HCT116 (cell line): Measurements from ENCODE around the gene METTL25. TPM values are rescaled to one million over a fixed set of nuclear protein-coding genes. Genes with fewer than 3 reads are reported as not detected.

Experiments
- ATAC-seq: fragments of 200-7000 bp; cut with Tn5 transposase; 2 replicates; pipeline ENCODE4 v1.9.1; 2020; ENCODE audit warnings: mild to moderate bottlenecking, moderate library complexity
- BruUV-seq: library from RNA; stranded (reverse); fragments of 400-500 nt; replicated peaks from 2 replicates; lab custom pipeline; 2021; lab: Mats Ljungman, UMichigan
- CTCF ChIA-PET: fragments of 300-600 bp; sonication (Branson Sonifier 250); formaldehyde crosslinking; loops from one replicate; lab custom pipeline; 2021; ENCODE audit warnings: antibody characterized with exemption; lab: Charles Lee
- POLR2A ChIA-PET: fragments of 300-600, 350-600 bp; sonication (Branson Sonifier 250); formaldehyde crosslinking; loops from one replicate; lab custom pipeline; 2021; ENCODE audit warnings: antibody characterized with exemption; lab: Charles Lee
- RAD21 ChIA-PET, 2 experiments: fragments of 300-600 bp; sonication (Branson Sonifier 250); formaldehyde crosslinking; loops; one replicate each; lab custom pipeline; 2023; ENCODE audit warnings: low total read pairs in 2 of 2; ENCODE audit not compliant: uncharacterized antibody in 2 of 2, unreplicated experiment in 2 of 2, low non-redundant PET in 1 of 2; lab: Charles Lee
- DNase-seq: peaks from one replicate; pipeline ENCODE4 v3.0.0-alpha.2; 2010; ENCODE audit warnings: low read depth, low spot score
- H2AFZ ChIP-seq: fragments of 200-600 bp; shearing (Covaris generic), sonication (generic); 2 replicates; pipeline ENCODE4 v1.6.1; 2017; ENCODE audit warnings: low read depth, mixed run types, mixed read lengths, antibody characterized with exemption, low read length; ENCODE audit not compliant: poor library complexity, severe bottlenecking
- H3K27ac ChIP-seq: 2 replicates; pipeline ENCODE4 v1.5.1; 2012; ENCODE audit warnings: low read depth, low read length
- H3K27me3 ChIP-seq: fragments of 200-600 bp; sonication (generic); 2 replicates; pipeline ENCODE4 v1.6.1; 2016; ENCODE audit warnings: mixed run types, low read length, mixed read lengths; ENCODE audit not compliant: insufficient read depth
- H3K36me3 ChIP-seq, 2 experiments: fragments of 200-500 bp in 1 of 2; fragments of 200-600 bp in 1 of 2; sonication (Bioruptor generic) in 1 of 2; sonication (generic) in 1 of 2; 2 replicates each; pipeline versions ENCODE4 v1.5.1 to v1.6.1; 2014 to 2016; ENCODE audit warnings: low read length in 2 of 2, inconsistent platforms in 1 of 2, mixed read lengths in 1 of 2, mixed run types in 1 of 2; ENCODE audit not compliant: insufficient read depth in 2 of 2, control insufficient read depth in 1 of 2
- H3K4me1 ChIP-seq, 2 experiments: fragments of 200-600 bp in 1 of 2; sonication (generic) in 1 of 2; 2 replicates each; pipeline versions ENCODE4 v1.5.1 to v1.6.1; 2012 to 2017; ENCODE audit warnings: low read length in 2 of 2, inconsistent platforms in 1 of 2, mild to moderate bottlenecking in 1 of 2, mixed read lengths in 1 of 2, mixed run types in 1 of 2, moderate library complexity in 1 of 2; ENCODE audit not compliant: insufficient read depth in 2 of 2, control insufficient read depth in 1 of 2
- H3K4me2 ChIP-seq: fragments of 200-600 bp; sonication (generic); 2 replicates; pipeline ENCODE4 v1.6.1; 2017; ENCODE audit warnings: mixed run types, low read length, mixed read lengths
- H3K4me3 ChIP-seq, 2 experiments: fragments of 200-600 bp in 1 of 2; sonication (generic) in 1 of 2; replicated peaks in 1 of 2; 2 replicates each; pipeline ENCODE4 v1.5.1; 2011 to 2016; ENCODE audit warnings: low read length in 2 of 2, control low read depth in 1 of 2, low read depth in 1 of 2, mild to moderate bottlenecking in 1 of 2, mixed read lengths in 1 of 2, mixed run types in 1 of 2
- H3K79me2 ChIP-seq: fragments of 200-600 bp; sonication (generic); 2 replicates; pipeline ENCODE4 v1.6.1; 2017; ENCODE audit warnings: mild to moderate bottlenecking, mixed run types, low read length, moderate library complexity, mixed read lengths; ENCODE audit not compliant: insufficient read depth
- H3K9ac ChIP-seq: fragments of 200-600 bp; sonication (generic); 2 replicates; pipeline ENCODE4 v1.6.1; 2016; ENCODE audit warnings: low read length, mixed read lengths
- H3K9me2 ChIP-seq: fragments of 200-600 bp; sonication (generic), shearing (Covaris generic); 2 replicates; pipeline ENCODE4 v1.6.1; 2017; ENCODE audit warnings: mixed run types, mild to moderate bottlenecking, moderate library complexity; ENCODE audit not compliant: insufficient read depth
- H3K9me3 ChIP-seq, 2 experiments: fragments of 200-500 bp in 1 of 2; fragments of 200-600 bp in 1 of 2; sonication (Bioruptor generic) in 1 of 2; sonication (generic) in 1 of 2; 2 replicates each; pipeline ENCODE4 v1.6.1; 2014 to 2017; ENCODE audit warnings: low read length in 2 of 2, mixed read lengths in 2 of 2, inconsistent platforms in 1 of 2, low read depth in 1 of 2, mild to moderate bottlenecking in 1 of 2, mixed run types in 1 of 2, moderate library complexity in 1 of 2; ENCODE audit not compliant: control insufficient read depth in 1 of 2, insufficient read depth in 1 of 2
- H4K20me1 ChIP-seq: fragments of 200-600 bp; sonication (generic), shearing (Covaris generic); 2 replicates; pipeline ENCODE4 v1.6.1; 2017; ENCODE audit warnings: mixed run types, mild to moderate bottlenecking, moderate library complexity; ENCODE audit not compliant: insufficient read depth
- CEBPB ChIP-seq: IDR thresholded peaks from 2 replicates; pipeline ENCODE4 v1.6.1; 2012; ENCODE audit warnings: low read depth
- ELF1 ChIP-seq: IDR thresholded peaks from 2 replicates; pipeline ENCODE4 v1.6.1; 2012; ENCODE audit warnings: low read depth, borderline replicate concordance
- SIN3A ChIP-seq: IDR thresholded peaks from 2 replicates; pipeline ENCODE4 v1.6.1; 2012; ENCODE audit warnings: low read depth
- SP1 ChIP-seq: IDR thresholded peaks from 2 replicates; pipeline ENCODE4 v1.6.1; 2012; ENCODE audit warnings: low read depth
- SRF ChIP-seq: IDR thresholded peaks from 2 replicates; pipeline ENCODE4 v1.6.1; 2012; ENCODE audit warnings: low read depth
- ZFX ChIP-seq: fragments of 450-650 bp; IDR thresholded peaks from 2 replicates; pipeline ENCODE4 v1.6.1; 2017
- intact Hi-C: fragments of 100-400 bp; cut with micrococcal nuclease; formaldehyde crosslinking; loops from 2 replicates; pipeline ENCODE4 v1.10.0; 2022
- total RNA-seq: library from RNA; stranded (reverse); gene quantifications from one replicate; pipeline ENCODE4 v1.2.1, GENCODE V29; 2021; ENCODE audit not compliant: unreplicated experiment
- TF ChIP-seq, protein P1 (sequence below), 3 experiments: fragments of 200-600 bp in 1 of 3; sonication (generic) in 1 of 3; IDR thresholded peaks in 2 of 3; conservative IDR thresholded peaks in 1 of 3; 2 replicates each; pipeline ENCODE4 v1.5.1; 2012 to 2017; ENCODE audit warnings: low read depth in 2 of 3, low read length in 2 of 3, antibody characterized with exemption in 1 of 3, borderline replicate concordance in 1 of 3, control low read depth in 1 of 3, mild to moderate bottlenecking in 1 of 3, mixed read lengths in 1 of 3, mixed run types in 1 of 3, moderate library complexity in 1 of 3; ENCODE audit not compliant: insufficient read depth in 1 of 3
- TF ChIP-seq, protein P2 (sequence below): IDR thresholded peaks from 2 replicates; pipeline ENCODE4 v1.6.1; 2011; ENCODE audit warnings: mild to moderate bottlenecking, low read length, moderate library complexity; ENCODE audit not compliant: insufficient replicate concordance; ENCODE audit errors: extremely low read depth
- TF ChIP-seq, protein P3 (sequence below): IDR thresholded peaks from 2 replicates; pipeline ENCODE4 v1.6.1; 2012; ENCODE audit warnings: low read depth

METTL25 gene
- total RNA-seq, 1 experiment from 2014 or later, result 4.4 TPM

- no peak overlapping the region for H2AFZ ChIP-seq
- H3K9me2 ChIP-seq, result no peaks in the 10 kb centered on the region
- TF ChIP-seq CEBPB (no peak), ZFX (no peak), ELF1 (no peak), SRF (no peak), SIN3A (no peak), SP1 (no peak)
- TF ChIP-seq, protein P1, sequence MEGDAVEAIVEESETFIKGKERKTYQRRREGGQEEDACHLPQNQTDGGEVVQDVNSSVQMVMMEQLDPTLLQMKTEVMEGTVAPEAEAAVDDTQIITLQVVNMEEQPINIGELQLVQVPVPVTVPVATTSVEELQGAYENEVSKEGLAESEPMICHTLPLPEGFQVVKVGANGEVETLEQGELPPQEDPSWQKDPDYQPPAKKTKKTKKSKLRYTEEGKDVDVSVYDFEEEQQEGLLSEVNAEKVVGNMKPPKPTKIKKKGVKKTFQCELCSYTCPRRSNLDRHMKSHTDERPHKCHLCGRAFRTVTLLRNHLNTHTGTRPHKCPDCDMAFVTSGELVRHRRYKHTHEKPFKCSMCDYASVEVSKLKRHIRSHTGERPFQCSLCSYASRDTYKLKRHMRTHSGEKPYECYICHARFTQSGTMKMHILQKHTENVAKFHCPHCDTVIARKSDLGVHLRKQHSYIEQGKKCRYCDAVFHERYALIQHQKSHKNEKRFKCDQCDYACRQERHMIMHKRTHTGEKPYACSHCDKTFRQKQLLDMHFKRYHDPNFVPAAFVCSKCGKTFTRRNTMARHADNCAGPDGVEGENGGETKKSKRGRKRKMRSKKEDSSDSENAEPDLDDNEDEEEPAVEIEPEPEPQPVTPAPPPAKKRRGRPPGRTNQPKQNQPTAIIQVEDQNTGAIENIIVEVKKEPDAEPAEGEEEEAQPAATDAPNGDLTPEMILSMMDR (IDR thresholded peaks at IDR 0.05 in 2 of 3, conservative IDR thresholded peaks at IDR 0.05 in 1 of 3; ENCODE audit: borderline replicate concordance in 1 of 3, insufficient read depth in 1 of 3, low read depth in 2 of 3, low read length in 2 of 3), result no peak
- TF ChIP-seq, protein P2, sequence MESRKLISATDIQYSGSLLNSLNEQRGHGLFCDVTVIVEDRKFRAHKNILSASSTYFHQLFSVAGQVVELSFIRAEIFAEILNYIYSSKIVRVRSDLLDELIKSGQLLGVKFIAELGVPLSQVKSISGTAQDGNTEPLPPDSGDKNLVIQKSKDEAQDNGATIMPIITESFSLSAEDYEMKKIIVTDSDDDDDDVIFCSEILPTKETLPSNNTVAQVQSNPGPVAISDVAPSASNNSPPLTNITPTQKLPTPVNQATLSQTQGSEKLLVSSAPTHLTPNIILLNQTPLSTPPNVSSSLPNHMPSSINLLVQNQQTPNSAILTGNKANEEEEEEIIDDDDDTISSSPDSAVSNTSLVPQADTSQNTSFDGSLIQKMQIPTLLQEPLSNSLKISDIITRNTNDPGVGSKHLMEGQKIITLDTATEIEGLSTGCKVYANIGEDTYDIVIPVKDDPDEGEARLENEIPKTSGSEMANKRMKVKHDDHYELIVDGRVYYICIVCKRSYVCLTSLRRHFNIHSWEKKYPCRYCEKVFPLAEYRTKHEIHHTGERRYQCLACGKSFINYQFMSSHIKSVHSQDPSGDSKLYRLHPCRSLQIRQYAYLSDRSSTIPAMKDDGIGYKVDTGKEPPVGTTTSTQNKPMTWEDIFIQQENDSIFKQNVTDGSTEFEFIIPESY, result no peak
- TF ChIP-seq, protein P3, sequence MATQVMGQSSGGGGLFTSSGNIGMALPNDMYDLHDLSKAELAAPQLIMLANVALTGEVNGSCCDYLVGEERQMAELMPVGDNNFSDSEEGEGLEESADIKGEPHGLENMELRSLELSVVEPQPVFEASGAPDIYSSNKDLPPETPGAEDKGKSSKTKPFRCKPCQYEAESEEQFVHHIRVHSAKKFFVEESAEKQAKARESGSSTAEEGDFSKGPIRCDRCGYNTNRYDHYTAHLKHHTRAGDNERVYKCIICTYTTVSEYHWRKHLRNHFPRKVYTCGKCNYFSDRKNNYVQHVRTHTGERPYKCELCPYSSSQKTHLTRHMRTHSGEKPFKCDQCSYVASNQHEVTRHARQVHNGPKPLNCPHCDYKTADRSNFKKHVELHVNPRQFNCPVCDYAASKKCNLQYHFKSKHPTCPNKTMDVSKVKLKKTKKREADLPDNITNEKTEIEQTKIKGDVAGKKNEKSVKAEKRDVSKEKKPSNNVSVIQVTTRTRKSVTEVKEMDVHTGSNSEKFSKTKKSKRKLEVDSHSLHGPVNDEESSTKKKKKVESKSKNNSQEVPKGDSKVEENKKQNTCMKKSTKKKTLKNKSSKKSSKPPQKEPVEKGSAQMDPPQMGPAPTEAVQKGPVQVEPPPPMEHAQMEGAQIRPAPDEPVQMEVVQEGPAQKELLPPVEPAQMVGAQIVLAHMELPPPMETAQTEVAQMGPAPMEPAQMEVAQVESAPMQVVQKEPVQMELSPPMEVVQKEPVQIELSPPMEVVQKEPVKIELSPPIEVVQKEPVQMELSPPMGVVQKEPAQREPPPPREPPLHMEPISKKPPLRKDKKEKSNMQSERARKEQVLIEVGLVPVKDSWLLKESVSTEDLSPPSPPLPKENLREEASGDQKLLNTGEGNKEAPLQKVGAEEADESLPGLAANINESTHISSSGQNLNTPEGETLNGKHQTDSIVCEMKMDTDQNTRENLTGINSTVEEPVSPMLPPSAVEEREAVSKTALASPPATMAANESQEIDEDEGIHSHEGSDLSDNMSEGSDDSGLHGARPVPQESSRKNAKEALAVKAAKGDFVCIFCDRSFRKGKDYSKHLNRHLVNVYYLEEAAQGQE, result no peak
- H3K36me3 ChIP-seq, result no peaks in the 10 kb centered on the region
- BruUV-seq, result no TSS peak
- no peaks in the 10 kb centered on the region for H3K27me3 ChIP-seq
- H3K4me1 ChIP-seq, result no peaks in the 10 kb centered on the region
- POLR2A ChIA-PET, result no interaction called here
- H3K27ac ChIP-seq, result no peak overlapping the region
- no peaks in the 10 kb centered on the region for H3K9me3 ChIP-seq
- RAD21 ChIA-PET, result no interaction called here
- intact Hi-C loops, result no loop called here
- DNase-seq (no peak), ATAC-seq (no peak)
- no peak overlapping the region for H3K4me2 ChIP-seq
- no peaks in the 10 kb centered on the region for H3K79me2 ChIP-seq
- CTCF ChIA-PET, result no interaction called here
- no peaks in the 10 kb centered on the region for H4K20me1 ChIP-seq
- H3K4me3 ChIP-seq, result no peak overlapping the region
- H3K9ac ChIP-seq, result no peak overlapping the region
These were observed 152.1 kb downstream of the METTL25 start for GRCh38 chr12:82510386-82510785.
